K562 (cell line): Measurements from ENCODE around the gene OTUD5. TPM values are rescaled to one million over a fixed set of nuclear protein-coding genes. Genes with fewer than 3 reads are reported as not detected.

Source experiments
- ATAC-seq: fragments of 200-7000 bp; cut with Tn5 transposase; 3 replicates; pipeline ENCODE4 v1.9.1; 2020; ENCODE audit warnings: moderate library complexity
- BruUV-seq: library from RNA; stranded (reverse); fragments of 400-500 nt; replicated peaks from 2 replicates; lab custom pipeline; 2021; lab: Mats Ljungman, UMichigan
- CTCF ChIA-PET: fragments of 300-600 bp; formaldehyde crosslinking; extraction: SDS; loops from one replicate; lab custom pipeline; 2021; ENCODE audit warnings: low intra/inter-chr PET ratio; lab: Yijun Ruan, JAX
- POLR2A ChIA-PET: fragments of 300-600, 350-650 bp; sonication (Branson Sonifier 250); formaldehyde crosslinking; extraction: SDS; loops from one replicate; lab custom pipeline; 2021; ENCODE audit warnings: antibody characterized with exemption, inconsistent platforms; lab: Yijun Ruan, JAX
- DNase-seq, 4 experiments: peaks; one replicate each; pipeline versions ENCODE4 v3.0.0 to v3.0.0-alpha.2; 2011 to 2018; ENCODE audit warnings: low spot score in 3 of 4, mixed read lengths in 3 of 4; ENCODE audit errors: extremely low read depth in 1 of 4
- FAIRE-seq: peaks from 2 replicates; lab custom pipeline; 2011; peaks lifted over from hg19 to GRCh38; lab: Jason Lieb, UNC
- H2AFZ ChIP-seq: 2 replicates; pipeline ENCODE4 v1.6.0; 2011; ENCODE audit warnings: low read depth, low read length, control low read depth, inconsistent platforms
- H3K27ac ChIP-seq: fragments of 200-600 bp; 3 replicates; pipeline ENCODE4 v1.8.0; 2011; ENCODE audit warnings: low read depth, mild to moderate bottlenecking, control low read depth, inconsistent platforms, low read length, moderate library complexity, mixed read lengths; ENCODE audit errors: extremely low read depth
- H3K27me3 ChIP-seq, 2 experiments: fragments of 300-600 bp in 1 of 2; 2 replicates in 1 of 2; 3 replicates in 1 of 2; pipeline versions ENCODE4 v1.6.0 to v1.8.0; 2011; ENCODE audit warnings: inconsistent platforms in 2 of 2, low read length in 2 of 2, mild to moderate bottlenecking in 1 of 2, mixed read lengths in 1 of 2, moderate library complexity in 1 of 2; ENCODE audit not compliant: control insufficient read depth in 2 of 2, insufficient read depth in 2 of 2
- H3K36me3 ChIP-seq: fragments of 300-600 bp; 3 replicates; pipeline ENCODE4 v1.8.0; 2011; ENCODE audit warnings: mild to moderate bottlenecking, low read length, inconsistent platforms; ENCODE audit not compliant: control insufficient read depth, insufficient read depth
- H3K4me1 ChIP-seq, 2 experiments: fragments of 200-600 bp in 1 of 2; replicated peaks in 1 of 2; 2 replicates in 1 of 2; 3 replicates in 1 of 2; pipeline versions ENCODE4 v1.5.1 to v1.8.0; 2011; ENCODE audit warnings: inconsistent platforms in 2 of 2, low read length in 2 of 2, mild to moderate bottlenecking in 1 of 2, mixed read lengths in 1 of 2, moderate library complexity in 1 of 2; ENCODE audit not compliant: control insufficient read depth in 2 of 2, insufficient read depth in 2 of 2
- H3K4me2 ChIP-seq: 2 replicates; pipeline ENCODE4 v1.6.1; 2011; ENCODE audit warnings: low read length, control low read depth, inconsistent platforms, mixed read lengths; ENCODE audit not compliant: insufficient read depth
- H3K4me3 ChIP-seq: fragments of 200-600 bp; sonication (generic), shearing (Covaris generic); 2 replicates; pipeline ENCODE4 v1.5.1; 2016; ENCODE audit warnings: control low read depth, inconsistent platforms
- H3K79me2 ChIP-seq: fragments of 200-600 bp; 3 replicates; pipeline ENCODE4 v1.8.0; 2011; ENCODE audit warnings: low read length, inconsistent platforms; ENCODE audit not compliant: control insufficient read depth, insufficient read depth
- H3K9ac ChIP-seq, 2 experiments: 2 replicates each; pipeline versions ENCODE4 v1.6.0 to v1.6.1; 2011; ENCODE audit warnings: low read depth in 2 of 2, low read length in 2 of 2, control low read depth in 1 of 2, inconsistent platforms in 1 of 2, mild to moderate bottlenecking in 1 of 2, mixed read lengths in 1 of 2; ENCODE audit not compliant: insufficient read depth in 1 of 2
- H3K9me1 ChIP-seq: one replicate; pipeline ENCODE4 v1.6.0; 2011; ENCODE audit warnings: inconsistent platforms, mild to moderate bottlenecking, low read length, moderate library complexity; ENCODE audit not compliant: control insufficient read depth, insufficient read depth
- H3K9me3 ChIP-seq: replicated peaks from 2 replicates; pipeline ENCODE4 v1.5.1; 2011; ENCODE audit warnings: low read depth, low read length, inconsistent platforms; ENCODE audit not compliant: control insufficient read depth, insufficient read depth
- H4K20me1 ChIP-seq: replicated peaks from 2 replicates; pipeline ENCODE4 v1.6.1; 2011; ENCODE audit warnings: low read length, inconsistent platforms, mixed read lengths; ENCODE audit not compliant: control insufficient read depth, insufficient read depth
- E2F8 ChIP-seq: fragments of 450-650 bp; IDR thresholded peaks from 2 replicates; pipeline ENCODE4 v1.7.1; 2018; ENCODE audit warnings: mild to moderate bottlenecking, low read depth; ENCODE audit not compliant: partially characterized antibody
- GATAD2B ChIP-seq: fragments of 450-650 bp; IDR thresholded peaks from 2 replicates; pipeline ENCODE4 v1.6.1; 2017; ENCODE audit warnings: mild to moderate bottlenecking, borderline replicate concordance
- HOXB6 ChIP-seq: fragments of 250-450 bp; sonication (Bioruptor Pico); IDR thresholded peaks from 2 replicates; pipeline ENCODE4 v1.5.1; 2022; ENCODE audit warnings: mild to moderate bottlenecking, borderline replicate concordance
- WGBS: fragments of 100-300 bp; shearing (Covaris generic); methylation state at CpG from one replicate; pipeline ENCODE4 v1.1.6; 2016; ENCODE audit warnings: low coverage, mixed read lengths; ENCODE audit not compliant: insufficient coverage; ENCODE audit errors: missing lambda C conversion rate; 5-methylcytosine and 5-hydroxymethylcytosine counted together
- in situ Hi-C: fragments of 300-500 bp; cut with MboI; formaldehyde crosslinking; loops from 4 replicates; pipeline ENCODE4 v1.15.0; 2018; ENCODE audit warnings: inconsistent platforms, mixed read lengths
- intact Hi-C: fragments of 100-400 bp; cut with micrococcal nuclease; formaldehyde crosslinking; loops from 2 replicates; pipeline ENCODE4 v1.14.2; 2022
- polyA plus RNA-seq, 8 experiments: library from polyadenylated mRNA; depleted of rRNA in 4 of 8; stranded (reverse) in 5 of 8; unstranded in 3 of 8; fragments of >200 nt; fragmentation: Nextera tagmentation in 2 of 8; fragmentation: Illumina TruSeq in 1 of 8; extraction: Ambion mirVana in 2 of 8; extraction: Trizol in 1 of 8; gene quantifications; 2 replicates each; pipeline versions ENCODE4 v1.2.1 to v1.2.3, GENCODE V29; 2011 to 2014; ENCODE audit warnings: inconsistent platforms in 1 of 8, missing spikeins in 1 of 8
- total RNA-seq, 7 experiments: library from RNA; depleted of rRNA in 6 of 7; stranded (reverse); fragments of >200 nt in 6 of 7; fragmentation: Illumina TruSeq in 2 of 7; extraction: Trizol in 2 of 7; gene quantifications; 2 replicates each; pipeline versions ENCODE4 v1.2.1 to v1.2.3, GENCODE V29; 2011 to 2021; ENCODE audit warnings: low replicate concordance in 1 of 7

Gene OTUD5
- total and polyA plus RNA-seq, 9 of the 15 experiments (the other 6 are each of a cell fraction or from before 2014, with no cell fraction given), result 3.6 to 102 (median 59.0) TPM

DNA sequence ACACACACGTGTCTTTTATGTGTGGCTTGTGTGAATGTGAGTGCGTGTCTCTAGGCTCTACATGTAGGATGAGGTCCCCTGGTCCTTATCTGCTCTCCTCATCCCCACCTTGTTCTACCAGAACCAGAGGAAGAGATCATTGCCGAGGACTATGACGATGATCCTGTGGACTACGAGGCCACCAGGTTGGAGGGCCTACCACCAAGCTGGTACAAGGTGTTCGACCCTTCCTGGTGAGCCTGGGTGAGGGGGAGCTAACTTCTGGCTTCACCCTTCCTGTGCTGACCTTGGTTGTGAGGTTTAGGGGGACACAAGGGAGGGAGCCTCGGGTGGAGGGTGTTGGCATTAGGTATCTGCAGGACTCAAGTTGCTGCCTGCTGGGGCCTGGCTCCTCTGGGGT lies 56.3 kb downstream of the OTUD5 start:
- in situ Hi-C loops, result no loop called here
- no peak overlapping the region for H2AFZ ChIP-seq
- FAIRE-seq, result no peak
- peak in 1 of 4 experiments; percentile 0 for DNase-seq
- BruUV-seq, result no TSS peak
- H3K27ac ChIP-seq, result no peak overlapping the region
- H3K4me1 ChIP-seq, result peaks cover 11 to 23% of the 10 kb centered on the region in 2 experiments; a peak in 4 of 5 replicates
- intact Hi-C loops, result no loop called here
- H3K4me2 ChIP-seq, result no peak overlapping the region
- no peak for ATAC-seq
- no peak overlapping the region for H3K4me3 ChIP-seq
- H3K36me3 ChIP-seq, result peaks cover 67% of the 10 kb centered on the region
- whole genome bisulfite sequencing, result 91% methylated on average over 7 of the region's 7 CpGs
- H3K9ac ChIP-seq, result no peak overlapping the region; a peak in 1 of 4 replicates
- H3K9me3 ChIP-seq, result no peaks in the 10 kb centered on the region
- H3K79me2 ChIP-seq, result peaks cover 41% of the 10 kb centered on the region
- no peaks in the 10 kb centered on the region; the same call in none of the 2 replicates for H4K20me1 ChIP-seq
- no peaks in the 10 kb centered on the region for H3K9me1 ChIP-seq
- no peaks in the 10 kb centered on the region for H3K27me3 ChIP-seq
- TF ChIP-seq E2F8 (no peak), HOXB6 (CRISPR knock-in tag) (no peak), GATAD2B (no peak)
- POLR2A ChIA-PET, result interaction anchor here (0.6 to 1.0 kb wide), 2 partner anchors 57 to 290 kb away, joined by 3 to 5 read pairs; no protein-coding TSS in a partner anchor
- CTCF ChIA-PET, result no interaction called here
